Fibroblast of villous mesenchyme (primary cell): ENCODE measurements around the gene GNAL. TPM values are rescaled to one million over a fixed set of nuclear protein-coding genes. Genes with fewer than 3 reads are reported as not detected.

ENCODE experiments used
- DNase-seq: peaks from one replicate; pipeline ENCODE4 v3.0.0-alpha.2; 2010; ENCODE audit warnings: low read depth
- H3K4me3 ChIP-seq: 2 replicates; pipeline ENCODE4 v1.5.1; 2011; ENCODE audit warnings: low read depth, mild to moderate bottlenecking, low read length
- total RNA-seq: library from RNA; depleted of rRNA; stranded (reverse); fragments of >200 nt; gene quantifications from 2 replicates; pipeline ENCODE4 v1.2.3, GENCODE V29; 2012
- TF ChIP-seq, protein P1 (sequence below): IDR thresholded peaks from 2 replicates; pipeline ENCODE4 v1.5.1; 2012; ENCODE audit warnings: low read depth, mild to moderate bottlenecking, low read length; ENCODE audit not compliant: insufficient read depth

GNAL gene
- total RNA-seq, 1 donor, result under 0.01 TPM

DNA sequence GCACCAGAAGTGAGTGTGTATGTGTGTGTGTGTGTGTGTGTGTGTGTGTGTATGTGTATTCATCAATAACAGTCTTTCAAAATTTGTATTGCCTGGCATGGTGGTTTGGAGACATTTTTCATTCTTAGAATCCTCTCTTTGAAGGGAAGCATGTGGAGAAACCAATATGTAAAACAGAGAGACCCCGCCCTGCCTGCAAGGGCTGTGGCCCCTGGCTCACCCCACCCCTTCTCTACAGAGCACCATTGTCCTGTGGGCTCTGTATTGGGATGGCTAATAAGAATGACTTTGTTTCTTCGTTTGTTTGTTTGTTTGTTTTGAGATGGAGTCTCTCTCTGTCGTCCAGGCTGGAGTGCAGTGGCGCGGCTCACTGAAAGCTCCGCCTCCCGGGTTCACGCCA is 65.9 kb downstream of the GNAL start:
- no peak overlapping the region for H3K4me3 ChIP-seq
- DNase-seq, result no peak
- TF ChIP-seq, protein P1, sequence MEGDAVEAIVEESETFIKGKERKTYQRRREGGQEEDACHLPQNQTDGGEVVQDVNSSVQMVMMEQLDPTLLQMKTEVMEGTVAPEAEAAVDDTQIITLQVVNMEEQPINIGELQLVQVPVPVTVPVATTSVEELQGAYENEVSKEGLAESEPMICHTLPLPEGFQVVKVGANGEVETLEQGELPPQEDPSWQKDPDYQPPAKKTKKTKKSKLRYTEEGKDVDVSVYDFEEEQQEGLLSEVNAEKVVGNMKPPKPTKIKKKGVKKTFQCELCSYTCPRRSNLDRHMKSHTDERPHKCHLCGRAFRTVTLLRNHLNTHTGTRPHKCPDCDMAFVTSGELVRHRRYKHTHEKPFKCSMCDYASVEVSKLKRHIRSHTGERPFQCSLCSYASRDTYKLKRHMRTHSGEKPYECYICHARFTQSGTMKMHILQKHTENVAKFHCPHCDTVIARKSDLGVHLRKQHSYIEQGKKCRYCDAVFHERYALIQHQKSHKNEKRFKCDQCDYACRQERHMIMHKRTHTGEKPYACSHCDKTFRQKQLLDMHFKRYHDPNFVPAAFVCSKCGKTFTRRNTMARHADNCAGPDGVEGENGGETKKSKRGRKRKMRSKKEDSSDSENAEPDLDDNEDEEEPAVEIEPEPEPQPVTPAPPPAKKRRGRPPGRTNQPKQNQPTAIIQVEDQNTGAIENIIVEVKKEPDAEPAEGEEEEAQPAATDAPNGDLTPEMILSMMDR, result no peak

DNA sequence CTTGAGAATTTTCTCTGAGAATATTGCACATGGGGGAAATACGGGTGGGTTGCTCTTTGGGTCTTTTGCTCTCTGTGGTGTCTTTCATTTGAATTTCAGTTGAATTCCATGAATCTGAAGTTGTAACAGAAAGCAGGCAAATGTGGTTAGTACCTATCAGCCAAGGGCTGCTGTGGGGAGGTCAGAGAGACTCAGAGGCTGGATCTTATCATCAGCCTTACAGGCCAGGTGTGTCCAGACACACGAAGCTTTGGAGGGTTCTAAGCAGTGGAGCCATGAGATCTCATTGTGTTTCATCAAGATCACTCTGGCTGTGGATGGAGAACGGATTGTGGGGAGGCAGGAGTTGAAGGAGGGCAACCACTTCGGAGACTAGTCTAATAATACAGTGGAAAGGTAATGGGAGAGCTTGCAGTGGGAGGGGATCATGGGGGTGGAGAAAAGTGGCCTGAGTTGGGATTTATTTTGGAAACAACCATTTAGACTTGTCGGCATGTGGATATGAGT is 68.1 kb downstream of the GNAL start:
- H3K4me3 ChIP-seq, result no peak overlapping the region
- DNase-seq, result no peak
- TF ChIP-seq, protein P1, result no peak

DNA sequence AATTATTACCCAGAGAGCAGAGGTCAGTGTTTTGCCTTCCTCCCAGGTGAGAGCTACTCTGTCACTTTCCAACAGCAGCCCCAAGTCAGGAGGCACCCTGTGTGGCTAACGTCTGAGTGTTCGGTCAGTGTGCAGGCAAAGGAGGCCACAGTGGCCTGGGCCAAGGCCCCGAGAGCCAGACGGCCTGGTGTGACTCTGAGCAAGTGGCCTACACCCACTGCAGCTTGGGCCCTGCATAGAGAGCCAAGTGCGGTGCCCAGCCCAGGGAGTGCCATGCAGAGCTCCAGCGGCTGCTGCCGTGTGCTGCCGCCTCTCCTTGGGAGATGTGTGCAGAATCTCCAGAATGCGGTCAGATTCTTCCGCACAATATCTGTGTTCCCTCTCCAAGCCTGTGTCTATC is 70.4 kb downstream of the GNAL start:
- TF ChIP-seq, protein P1, result no peak
- no peak overlapping the region for H3K4me3 ChIP-seq
- no peak for DNase-seq

DNA sequence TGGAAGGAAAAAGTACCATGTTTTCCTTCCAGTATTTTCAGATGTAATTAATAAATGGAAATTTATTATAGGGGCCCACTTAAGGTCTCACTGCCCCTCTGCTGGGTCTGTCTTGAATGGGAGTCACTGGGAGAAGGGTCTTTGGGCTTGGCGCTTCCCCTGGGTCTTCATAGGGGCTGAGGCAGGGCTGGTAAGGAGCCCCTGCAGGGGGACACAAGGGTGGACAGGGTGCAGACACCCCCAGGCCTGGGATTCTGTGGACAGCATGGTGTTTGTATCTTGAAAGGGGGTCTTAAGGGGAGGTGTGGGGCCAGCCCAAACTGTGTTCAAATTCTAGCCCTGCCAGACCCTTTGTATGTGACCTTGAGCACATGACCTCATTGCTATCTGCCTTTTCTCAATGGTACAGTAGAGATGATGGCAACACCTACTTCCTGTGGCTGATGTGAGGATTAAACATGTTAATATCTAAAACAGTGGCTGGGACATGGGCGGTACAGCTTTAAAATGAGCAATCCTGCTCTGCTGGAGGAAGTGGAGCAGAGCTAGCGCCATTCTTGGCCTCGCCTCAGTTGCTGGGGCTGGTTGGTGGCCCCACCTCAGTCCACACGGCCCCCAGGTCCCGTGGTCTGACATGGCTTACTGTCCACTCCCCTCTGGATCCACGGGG is 71.6 kb downstream of the GNAL start:
- TF ChIP-seq, protein P1, result no peak
- no peak overlapping the region for H3K4me3 ChIP-seq
- DNase-seq, result no peak

DNA sequence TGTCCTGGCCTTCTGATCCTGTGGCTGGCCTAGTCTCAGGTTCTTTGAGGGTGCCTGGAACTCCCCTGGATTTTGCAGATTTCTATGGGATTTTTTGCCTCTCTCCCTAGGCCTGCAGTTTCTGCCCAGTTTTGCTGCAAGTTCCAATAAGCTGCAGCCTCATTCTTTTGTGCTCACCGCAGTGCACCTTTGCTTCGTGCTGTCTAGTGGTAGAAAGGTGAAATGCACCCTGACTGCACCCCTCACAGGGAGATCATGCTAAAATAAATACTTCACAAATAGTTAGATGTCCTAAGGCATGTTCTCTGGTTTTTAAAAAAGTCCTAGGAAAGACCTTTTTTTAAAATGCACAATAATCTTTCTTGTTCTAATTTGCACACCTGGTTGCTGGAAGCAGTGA is 72.5 kb downstream of the GNAL start:
- no peak overlapping the region for H3K4me3 ChIP-seq
- TF ChIP-seq, protein P1, result peak; percentile 7
- no peak for DNase-seq

DNA sequence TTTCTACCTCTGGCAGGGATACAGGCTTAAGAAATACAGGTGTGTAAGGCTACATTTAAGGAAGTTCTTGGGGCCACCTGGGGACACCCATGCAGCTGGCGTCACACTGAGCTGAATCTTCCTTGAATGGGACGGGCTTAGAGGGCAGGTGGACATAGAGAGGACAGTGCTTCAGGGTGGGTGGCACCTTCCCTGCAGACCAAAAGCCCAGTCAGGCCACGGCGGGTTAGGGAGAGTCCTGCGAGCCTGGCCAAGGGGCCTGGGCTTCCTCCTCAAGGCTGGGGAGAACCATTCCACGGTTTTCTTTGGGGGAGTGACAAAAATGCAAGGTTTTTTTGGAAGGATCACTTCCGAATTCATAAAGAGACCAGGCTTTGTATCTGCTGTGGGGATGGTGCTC is 73.4 kb downstream of the GNAL start:
- DNase-seq, result no peak
- H3K4me3 ChIP-seq, result no peak overlapping the region
- TF ChIP-seq, protein P1, result no peak

DNA sequence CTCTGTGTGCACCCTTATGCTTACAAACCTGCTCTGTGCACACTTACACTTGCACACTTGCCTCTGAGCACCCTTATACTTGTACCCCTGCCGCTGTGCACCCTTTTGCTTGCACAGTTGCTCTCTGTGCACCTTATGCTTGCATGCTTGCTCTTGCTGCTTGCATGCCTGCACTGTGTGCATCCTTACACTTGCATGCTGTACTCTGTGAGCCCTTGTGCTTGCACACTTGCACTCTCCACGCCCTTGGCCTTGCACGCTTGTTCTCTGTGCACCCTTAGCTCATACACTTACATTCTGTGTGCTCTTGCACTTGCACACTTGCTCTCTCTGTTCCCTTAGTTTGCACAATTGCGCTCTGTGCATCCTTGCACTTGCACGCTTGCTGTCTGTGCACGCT is 78.3 kb downstream of the GNAL start:
- no peak for DNase-seq
- H3K4me3 ChIP-seq, result no peak overlapping the region
- TF ChIP-seq, protein P1, result no peak
